Measurements from ENCODE around the gene AGGF1.
"Not testable (repeated sequence)": the region's sequence is repeated elsewhere in the genome, so short reads cannot be mapped to it uniquely, and the experiment has no call there.

The AGGF1 gene

GRCh38 chr5:77030097-77031071, at the start of gene AGGF1:
Gene AGGF1 (plus strand): TSS chr5:77030404. CDS start chr5:77030767, 363 bp downstream.
- peak; percentile 95 for DNase-seq

GRCh38 chr5:76980518-76981144, 49.6 kb upstream of the AGGF1 start:
- no peak for DNase-seq

- no peak for DNase-seq
These were observed 47.8 kb upstream of the AGGF1 start for GRCh38 chr5:76982450-76982849.

- no peak for DNase-seq
These were observed 46.7 kb upstream of the AGGF1 start for GRCh38 chr5:76983468-76983867.

- DNase-seq: no peak
These were observed 43.2 kb upstream of the AGGF1 start for GRCh38 chr5:76986825-76987526.

- no peak for DNase-seq
These were observed 39.2 kb upstream of the AGGF1 start for GRCh38 chr5:76990899-76991459.

- DNase-seq: not testable (repeated sequence)
These were observed 36.8 kb upstream of the AGGF1 start for GRCh38 chr5:76993436-76993835.

GRCh38 chr5:76994337-76994736, 35.9 kb upstream of the AGGF1 start:
- no peak for DNase-seq

GRCh38 chr5:76998251-76998650, 32.0 kb upstream of the AGGF1 start:
- not testable (repeated sequence) for DNase-seq

GRCh38 chr5:76999451-76999850, 30.8 kb upstream of the AGGF1 start:
- no peak for DNase-seq

- no peak for DNase-seq
These were observed 27.0 kb upstream of the AGGF1 start for GRCh38 chr5:77003246-77003645.

- no peak for DNase-seq
These were observed 24.1 kb upstream of the AGGF1 start for GRCh38 chr5:77006124-77006523.

- DNase-seq: no peak
These were observed 21.8 kb upstream of the AGGF1 start for GRCh38 chr5:77008413-77008812.

GRCh38 chr5:77010243-77010642, 20.0 kb upstream of the AGGF1 start:
- DNase-seq: no peak

GRCh38 chr5:77011498-77011897, 18.7 kb upstream of the AGGF1 start:
- no peak for DNase-seq

GRCh38 chr5:77012601-77013000, 17.6 kb upstream of the AGGF1 start:
- peak; percentile 9 for DNase-seq

GRCh38 chr5:77015938-77016569, 14.2 kb upstream of the AGGF1 start:
- DNase-seq: no peak

- no peak for DNase-seq
These were observed 13.2 kb upstream of the AGGF1 start for GRCh38 chr5:77016962-77017361.

GRCh38 chr5:77017668-77018067, 12.5 kb upstream of the AGGF1 start:
- DNase-seq: no peak

- no peak for DNase-seq
These were observed 7.4 kb upstream of the AGGF1 start for GRCh38 chr5:77022511-77023417.

GRCh38 chr5:77024490-77024889, 5.7 kb upstream of the AGGF1 start:
- DNase-seq: no peak
